ENCODE results near the gene EIF3A. TPM values are rescaled to one million over a fixed set of nuclear protein-coding genes. Genes with fewer than 3 reads are reported as not detected.
"Not testable (repeated sequence)": the region's sequence is repeated elsewhere in the genome, so short reads cannot be mapped to it uniquely, and the experiment has no call there.

The EIF3A gene
- total RNA-seq, 1 donor: 135 TPM

DNA sequence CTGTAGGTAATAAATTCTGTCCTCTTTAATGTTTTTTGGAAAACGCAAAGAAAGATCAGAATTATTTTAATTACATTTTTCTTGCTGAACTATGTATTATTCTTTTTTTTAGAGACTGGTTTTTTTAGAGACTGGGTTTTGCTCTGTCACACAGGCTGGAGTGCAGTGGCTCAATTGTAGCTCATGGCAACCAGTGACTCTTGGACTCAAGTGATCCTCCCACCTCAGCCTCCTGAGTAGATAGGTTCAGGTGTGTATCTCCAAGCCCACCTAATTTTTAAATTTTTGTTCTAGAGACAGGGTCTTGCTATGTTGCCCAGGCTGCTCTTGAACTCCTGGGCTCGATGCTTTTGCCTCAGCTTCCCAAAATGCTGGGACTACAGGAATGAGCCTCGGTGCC is 18.0 kb upstream of the EIF3A start:
- Histone ChIP-seq H3K27me3 (ENCODE audit: insufficient read depth, low read length) (no peaks in the 10 kb centered on the region), H3K27ac (ENCODE audit: low read depth, low read length) (no peak overlapping the region), H4K20me1 (ENCODE audit: insufficient read depth, low read length) (no peaks in the 10 kb centered on the region), H3K4me2 (ENCODE audit: insufficient read depth, low read length) (no peak overlapping the region), H3K36me3 (ENCODE audit: insufficient read depth, low read length) (no peaks in the 10 kb centered on the region), H2AFZ (ENCODE audit: low read length) (no peak overlapping the region), H3K9me3 (ENCODE audit: low read depth, low read length) (no peaks in the 10 kb centered on the region), H3K79me2 (ENCODE audit: insufficient read depth, low read length) (no peaks in the 10 kb centered on the region), H3K4me1 (ENCODE audit: insufficient read depth, low read length) (no peaks in the 10 kb centered on the region), H3K4me3 (ENCODE audit: insufficient read depth, low read length) (no peak overlapping the region)
- TF ChIP-seq CTCF (IDR thresholded peaks at IDR 0.05; ENCODE audit: extremely low read depth, low read depth, low read length): no peak
- no peak for DNase-seq (ENCODE audit: insufficient read length, low spot score, missing footprints)

DNA sequence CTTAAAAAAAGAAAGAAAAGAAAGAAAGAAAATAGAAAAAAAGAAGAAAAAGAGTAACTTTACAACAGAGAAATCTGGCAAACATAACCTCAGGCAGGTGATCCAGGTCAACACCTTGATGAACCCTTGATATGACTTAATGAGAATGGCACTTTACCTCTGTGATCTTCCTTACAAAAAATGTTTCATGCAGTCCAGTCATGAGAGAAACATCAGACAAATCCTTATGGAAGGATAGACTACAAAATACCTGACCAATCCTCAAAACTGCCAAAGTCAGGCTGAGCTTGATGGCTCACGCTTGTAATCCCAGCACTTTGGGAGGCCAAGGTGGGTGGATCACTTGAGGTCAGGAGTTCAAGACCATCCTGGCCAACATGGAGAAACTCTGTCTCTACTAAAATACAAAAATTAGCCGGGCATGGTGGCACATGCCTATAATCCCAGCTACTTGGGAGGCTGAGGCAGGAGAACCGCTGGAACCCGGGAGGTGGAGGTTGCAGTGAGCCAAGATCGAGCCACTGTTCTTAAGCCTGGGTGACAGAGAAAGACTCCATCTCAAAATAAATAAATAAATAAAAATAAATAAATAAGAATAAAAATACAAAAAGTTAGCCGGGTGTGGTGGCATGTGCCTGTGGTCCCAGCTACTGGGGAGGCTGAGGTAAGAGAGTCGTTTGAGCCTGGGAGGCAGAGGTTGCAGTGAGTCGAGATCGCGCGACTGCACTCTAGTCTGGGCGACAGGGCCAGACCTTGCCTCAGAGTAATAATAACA is 16.2 kb upstream of the EIF3A start:
- H3K9me3 ChIP-seq (ENCODE audit: low read depth, low read length); H3K27ac ChIP-seq (ENCODE audit: low read depth, low read length); H3K4me2 ChIP-seq (ENCODE audit: insufficient read depth, low read length); H3K36me3 ChIP-seq (ENCODE audit: insufficient read depth, low read length); H4K20me1 ChIP-seq (ENCODE audit: insufficient read depth, low read length); H2AFZ ChIP-seq (ENCODE audit: low read length); DNase-seq (ENCODE audit: insufficient read length, low spot score, missing footprints); H3K27me3 ChIP-seq (ENCODE audit: insufficient read depth, low read length); H3K4me1 ChIP-seq (ENCODE audit: insufficient read depth, low read length); H3K4me3 ChIP-seq (ENCODE audit: insufficient read depth, low read length); H3K79me2 ChIP-seq (ENCODE audit: insufficient read depth, low read length): not testable (repeated sequence)

- no peak overlapping the region for H3K27ac ChIP-seq (ENCODE audit: low read depth, low read length)
- H3K9me3 ChIP-seq (ENCODE audit: low read depth, low read length): no peaks in the 10 kb centered on the region
- H2AFZ ChIP-seq (ENCODE audit: low read length): no peak overlapping the region
- H3K4me1 ChIP-seq (ENCODE audit: insufficient read depth, low read length): peaks cover 8% of the 10 kb centered on the region
- no peak for DNase-seq (ENCODE audit: insufficient read length, low spot score, missing footprints)
- no peak overlapping the region for H3K4me2 ChIP-seq (ENCODE audit: insufficient read depth, low read length)
- no peaks in the 10 kb centered on the region for H4K20me1 ChIP-seq (ENCODE audit: insufficient read depth, low read length)
- H3K4me3 ChIP-seq (ENCODE audit: insufficient read depth, low read length): no peak overlapping the region
- no peaks in the 10 kb centered on the region for H3K79me2 ChIP-seq (ENCODE audit: insufficient read depth, low read length)
- no peaks in the 10 kb centered on the region for H3K36me3 ChIP-seq (ENCODE audit: insufficient read depth, low read length)
- TF ChIP-seq CTCF (IDR thresholded peaks at IDR 0.05; ENCODE audit: extremely low read depth, low read depth, low read length): no peak
- H3K27me3 ChIP-seq (ENCODE audit: insufficient read depth, low read length): no peaks in the 10 kb centered on the region
These were observed 15.0 kb upstream of the EIF3A start for GRCh38 chr10:119095640-119096039.

GRCh38 chr10:119090968-119091367 is 10.4 kb upstream of the EIF3A start:
- no peak for TF ChIP-seq CTCF (IDR thresholded peaks at IDR 0.05; ENCODE audit: extremely low read depth, low read depth, low read length)
- no peak overlapping the region for H2AFZ ChIP-seq (ENCODE audit: low read length)
- no peak overlapping the region for H3K4me3 ChIP-seq (ENCODE audit: insufficient read depth, low read length)
- no peaks in the 10 kb centered on the region for H3K27me3 ChIP-seq (ENCODE audit: insufficient read depth, low read length)
- no peaks in the 10 kb centered on the region for H4K20me1 ChIP-seq (ENCODE audit: insufficient read depth, low read length)
- no peaks in the 10 kb centered on the region for H3K36me3 ChIP-seq (ENCODE audit: insufficient read depth, low read length)
- H3K9me3 ChIP-seq (ENCODE audit: low read depth, low read length): no peaks in the 10 kb centered on the region
- H3K4me1 ChIP-seq (ENCODE audit: insufficient read depth, low read length): peaks cover 9% of the 10 kb centered on the region
- no peaks in the 10 kb centered on the region for H3K79me2 ChIP-seq (ENCODE audit: insufficient read depth, low read length)
- peak overlapping the region; percentile 10 for H3K27ac ChIP-seq (ENCODE audit: low read depth, low read length)
- DNase-seq (ENCODE audit: insufficient read length, low spot score, missing footprints): no peak
- H3K4me2 ChIP-seq (ENCODE audit: insufficient read depth, low read length): no peak overlapping the region

Data from osteoblast (primary cell).